Esophagus mucosa (tissue), 1 donor: ENCODE measurements around the gene ZFY. TPM values are rescaled to one million over a fixed set of nuclear protein-coding genes. Genes with fewer than 3 reads are reported as not detected.
"Not testable (repeated sequence)": the region's sequence is repeated elsewhere in the genome, so short reads cannot be mapped to it uniquely, and the experiment has no call there.

Experiments used
- ATAC-seq: fragments of 200-7000 bp; cut with Tn5 transposase; one replicate; pipeline ENCODE4 v1.9.1; 2020
- total RNA-seq: library from RNA; stranded (reverse); gene quantifications from one replicate; pipeline ENCODE4 v1.2.4, GENCODE V29; 2023
- donor health status: DM: yes; HTN: yes; CAD: no.

The ZFY gene
- total RNA-seq, 1 donor from 2014 or later = not detected

DNA sequence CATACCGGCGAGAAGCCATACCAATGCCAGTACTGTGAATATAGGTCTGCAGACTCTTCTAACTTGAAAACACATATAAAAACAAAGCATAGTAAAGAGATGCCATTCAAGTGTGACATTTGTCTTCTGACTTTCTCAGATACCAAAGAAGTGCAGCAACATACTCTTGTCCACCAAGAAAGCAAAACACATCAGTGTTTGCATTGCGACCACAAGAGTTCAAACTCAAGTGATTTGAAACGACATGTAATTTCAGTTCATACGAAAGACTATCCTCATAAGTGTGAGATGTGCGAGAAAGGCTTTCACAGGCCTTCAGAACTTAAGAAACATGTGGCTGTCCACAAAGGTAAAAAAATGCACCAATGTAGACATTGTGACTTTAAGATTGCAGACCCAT, 44.1 kb downstream of the ZFY start:
- ATAC-seq = no peak

DNA sequence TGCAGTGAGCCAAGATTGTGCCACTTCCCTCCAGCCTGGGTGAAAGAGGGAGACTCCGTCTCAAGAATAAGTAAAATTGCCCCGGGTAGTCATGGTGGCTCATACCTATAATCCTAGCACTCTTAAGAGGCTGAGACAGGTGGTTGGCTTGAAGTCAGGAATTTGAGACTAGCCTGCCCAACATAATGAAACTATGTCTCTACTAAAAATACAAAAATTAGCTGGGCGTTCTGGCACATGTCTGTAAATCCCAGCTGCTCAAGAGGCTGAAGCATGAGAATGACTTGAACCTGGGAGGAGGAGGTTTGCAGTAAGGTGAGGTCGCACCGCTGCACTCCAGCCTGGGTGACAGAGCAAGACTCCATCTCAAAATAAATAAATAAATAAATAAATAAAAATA, 49.3 kb downstream of the ZFY start:
- ATAC-seq = no peak

DNA sequence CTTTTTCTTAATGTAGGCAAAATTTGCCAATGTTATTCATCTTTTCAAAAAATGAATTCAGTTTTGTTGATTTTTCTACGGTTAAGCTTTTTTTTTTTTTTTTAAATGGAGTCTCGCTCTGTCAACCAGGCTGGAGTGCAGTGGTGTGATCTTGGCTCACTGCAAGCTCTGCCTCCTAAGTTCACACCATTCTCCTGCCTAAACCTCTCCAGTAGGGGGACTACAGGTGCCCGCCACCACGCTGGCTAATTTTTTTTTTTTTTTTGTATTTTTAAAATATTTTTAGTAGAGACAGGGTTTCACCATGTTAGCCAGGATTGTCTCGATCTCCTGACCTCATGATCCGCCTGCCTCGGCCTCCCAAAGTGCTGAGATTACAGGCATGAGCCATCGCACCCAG, 52.0 kb downstream of the ZFY start:
- ATAC-seq = not testable (repeated sequence)

- ATAC-seq = not testable (repeated sequence)
Measured at GRCh38 chrY:2997369-2997768, 62.2 kb downstream of the ZFY start.

- ATAC-seq = no peak
Measured at GRCh38 chrY:3002190-3002589, 67.0 kb downstream of the ZFY start.

DNA sequence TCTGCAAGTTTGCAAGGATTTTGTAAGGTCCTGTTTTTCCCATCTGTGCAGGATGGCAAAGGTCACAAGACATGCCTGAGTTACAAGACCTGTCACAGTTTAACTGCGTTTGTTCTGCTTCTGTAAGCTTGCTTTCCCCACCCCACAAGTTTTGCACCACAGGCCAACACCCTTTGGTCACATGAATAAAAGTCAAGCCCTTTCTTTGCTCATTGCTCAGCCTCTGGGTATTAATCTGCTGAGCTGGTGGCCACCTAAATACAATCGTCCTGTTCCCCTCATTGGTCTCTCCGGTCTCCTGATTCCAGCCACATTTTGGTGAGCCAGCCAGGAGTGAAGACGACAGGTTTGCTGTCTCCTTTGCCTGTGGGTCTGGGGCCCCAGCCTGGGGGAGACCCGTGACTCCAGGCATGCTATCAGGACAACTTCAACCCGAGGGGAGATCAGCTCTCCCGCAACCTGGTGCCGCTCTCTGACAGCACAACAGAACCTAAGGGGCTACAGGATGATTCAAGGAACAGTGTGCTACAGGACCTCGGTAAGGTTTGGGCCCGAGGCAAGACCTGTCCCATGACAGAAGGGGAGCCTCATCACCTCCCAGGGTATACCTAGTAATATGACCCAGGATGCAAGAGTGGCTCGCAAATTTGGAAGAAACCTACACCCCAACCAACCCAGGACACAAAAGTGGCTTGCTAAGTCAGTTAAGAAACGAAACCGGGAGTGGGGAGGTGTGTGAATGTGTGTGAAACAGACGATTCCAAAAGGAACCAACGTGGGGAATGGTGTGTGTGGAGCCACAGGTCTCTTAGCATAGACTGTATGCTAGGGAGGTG, 67.7 kb downstream of the ZFY start:
- ATAC-seq = no peak

- ATAC-seq = no peak
Measured at GRCh38 chrY:3003516-3003830, 68.3 kb downstream of the ZFY start.

DNA sequence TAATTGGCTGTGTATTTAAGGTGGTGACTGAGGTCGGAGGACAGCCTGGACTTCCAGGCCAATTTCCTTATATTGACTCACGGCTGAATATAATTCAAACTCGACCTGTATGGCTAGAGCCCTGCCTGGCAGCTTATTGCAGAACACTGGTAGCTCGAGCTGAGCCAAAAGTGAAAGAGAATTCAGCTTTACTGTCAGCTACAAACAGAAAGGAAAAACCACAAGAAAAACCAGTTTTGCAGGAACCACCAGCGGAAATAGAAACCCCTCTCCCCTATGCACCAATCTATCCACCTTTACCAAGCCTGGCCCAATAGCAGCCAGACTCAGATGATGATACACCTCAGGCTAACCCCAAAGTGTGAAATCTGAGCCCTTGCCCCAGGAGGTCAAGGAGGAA, 68.7 kb downstream of the ZFY start:
- no peak for ATAC-seq

DNA sequence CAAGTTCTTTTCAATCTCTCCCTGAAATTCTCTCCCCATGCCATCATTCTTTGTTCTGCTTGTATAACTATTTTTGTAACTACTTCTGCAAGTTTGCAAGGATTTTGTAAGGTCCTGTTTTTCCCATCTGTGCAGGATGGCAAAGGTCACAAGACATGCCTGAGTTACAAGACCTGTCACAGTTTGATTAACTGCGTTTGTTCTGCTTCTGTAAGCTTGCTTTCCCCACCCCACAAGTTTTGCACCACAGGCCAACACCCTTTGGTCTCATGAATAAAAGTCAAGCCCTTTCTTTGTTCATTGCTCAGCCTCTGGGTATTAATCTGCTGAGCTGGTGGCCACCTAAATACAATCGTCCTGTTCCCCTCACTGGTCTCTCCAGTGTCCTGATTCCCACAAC, 70.8 kb downstream of the ZFY start:
- ATAC-seq = not testable (repeated sequence)

DNA sequence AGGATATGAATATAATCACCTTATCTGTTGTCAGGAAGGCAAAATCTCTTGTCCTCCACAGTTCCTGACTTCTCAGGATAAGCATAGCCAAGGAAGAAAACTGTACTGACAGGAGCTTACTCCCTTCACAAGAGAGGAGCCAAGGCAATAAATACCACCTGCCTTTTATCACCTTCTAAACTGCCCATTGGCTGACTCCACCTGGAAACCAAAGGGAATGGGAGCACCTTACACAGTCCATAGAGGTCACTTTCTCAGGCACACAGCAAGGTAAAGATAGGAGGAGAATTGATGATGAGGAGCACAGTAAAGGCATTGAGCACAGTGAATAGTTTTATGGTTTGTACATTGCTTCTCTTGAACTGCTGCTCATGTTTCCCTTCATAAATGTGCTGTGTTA, 72.8 kb downstream of the ZFY start:
- no peak for ATAC-seq

DNA sequence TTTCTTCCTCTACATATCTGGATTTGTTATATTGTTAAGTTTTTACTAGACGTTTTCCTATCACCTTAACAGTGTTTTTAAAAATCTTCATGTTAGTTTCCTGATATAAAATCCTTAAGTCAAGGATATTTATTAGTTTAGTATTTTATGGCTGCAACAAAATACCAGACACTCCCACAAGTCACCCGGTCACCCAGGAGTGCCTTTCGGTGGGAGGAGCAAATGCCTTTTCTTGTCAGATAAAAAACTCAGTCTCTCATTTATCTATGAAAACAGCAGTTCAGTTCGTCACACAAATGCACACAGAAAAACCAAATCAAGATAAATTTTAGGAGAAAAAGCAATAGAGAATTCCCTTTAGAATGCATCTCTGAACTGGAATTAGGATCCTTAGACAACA, 77.0 kb downstream of the ZFY start:
- ATAC-seq = no peak

DNA sequence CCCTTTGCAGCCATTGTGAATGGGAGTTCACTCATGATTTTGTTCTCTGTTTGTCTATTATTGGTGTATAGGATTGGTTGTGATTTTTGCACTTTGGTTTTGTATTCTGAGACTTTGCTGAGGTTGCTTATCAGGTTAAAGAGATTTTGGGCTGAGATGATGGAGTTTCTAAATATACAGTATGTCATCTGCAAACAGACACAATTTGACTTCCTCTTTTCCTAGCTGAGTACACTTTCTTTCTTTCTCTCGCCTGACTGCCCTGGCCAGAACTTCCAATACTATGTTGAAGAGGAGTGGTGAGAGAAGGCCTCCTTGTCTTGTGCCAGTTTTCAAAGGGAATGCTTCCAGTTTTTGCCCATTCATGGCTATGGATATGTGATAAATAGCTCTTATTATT, 81.4 kb downstream of the ZFY start:
- no peak for ATAC-seq

GRCh38 chrY:3018546-3018945, 83.4 kb downstream of the ZFY start:
- ATAC-seq = no peak

DNA sequence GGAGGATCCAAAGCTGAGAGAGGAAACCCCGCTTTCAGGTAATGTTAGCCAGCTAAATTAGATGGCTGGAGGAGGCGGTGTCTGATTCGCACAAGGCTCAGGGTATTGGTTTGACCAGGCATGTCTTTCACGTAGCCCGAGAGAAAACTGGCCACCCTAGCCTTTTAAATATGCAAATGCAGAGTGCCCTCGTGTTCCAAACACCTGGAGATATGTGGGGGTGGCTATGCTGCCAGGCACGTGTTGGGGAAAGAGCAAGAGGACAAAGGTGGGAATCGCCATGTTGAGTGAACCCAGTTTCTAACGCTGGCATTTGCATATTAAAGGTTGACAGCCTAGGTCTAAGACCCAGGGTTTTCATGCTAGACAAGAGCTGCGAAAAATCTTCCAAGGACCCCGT, 84.4 kb downstream of the ZFY start:
- ATAC-seq = no peak

GRCh38 chrY:3021176-3021575, 86.0 kb downstream of the ZFY start:
- no peak for ATAC-seq

DNA sequence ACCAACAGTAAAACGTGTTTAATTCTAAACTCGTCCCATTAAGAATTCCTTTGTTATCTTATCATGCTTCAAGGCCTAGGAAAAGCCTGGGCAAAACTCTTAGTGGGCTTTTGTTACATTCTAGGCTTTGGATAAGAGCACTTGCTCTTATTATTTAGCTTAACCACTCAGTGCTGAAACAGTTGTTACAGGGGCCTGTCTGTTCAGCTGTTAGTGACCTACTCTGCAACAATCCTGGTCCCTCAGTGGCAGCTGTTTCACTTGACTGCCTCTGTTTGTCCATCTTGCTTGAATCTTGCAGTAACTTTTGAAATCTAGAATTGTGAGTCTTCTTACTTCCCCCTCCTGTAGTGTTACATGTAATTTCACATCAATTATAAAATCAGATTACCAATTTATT, 88.4 kb downstream of the ZFY start:
- ATAC-seq = no peak

DNA sequence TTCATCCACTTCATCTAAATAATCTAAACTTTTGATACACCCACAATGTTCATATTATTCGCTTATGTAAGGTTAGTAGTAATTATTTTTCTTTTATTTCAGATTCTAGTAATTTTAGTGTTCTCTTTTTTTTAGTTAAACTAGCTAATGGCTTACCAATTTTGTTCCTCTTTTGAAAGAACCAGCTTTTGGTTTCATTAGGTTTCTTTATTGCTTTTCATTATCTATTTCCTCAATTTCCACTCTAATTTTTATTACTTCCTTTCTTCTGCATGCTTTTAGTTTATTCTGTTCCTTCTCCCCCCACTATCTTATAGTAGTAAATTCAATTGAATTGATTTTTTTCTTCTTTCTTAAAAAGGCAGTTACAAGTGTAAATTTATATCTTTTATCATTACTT, 90.2 kb downstream of the ZFY start:
- ATAC-seq = no peak

Other genes starting within 250 kb of the ZFY start
- gene SRY, start 147.7 kb upstream of the ZFY start, total RNA-seq = not detected
- not detected for gene RPS4Y1, start 93.8 kb upstream of the ZFY start, total RNA-seq